GM15510 (cell line): Measurements from ENCODE around the gene ATP13A3.

Experiments
- POLR2A ChIP-seq: IDR thresholded peaks from 3 replicates; pipeline ENCODE4 v1.6.1; 2011; ENCODE audit warnings: borderline replicate concordance; ENCODE audit not compliant: insufficient read length; ENCODE audit errors: extremely low read depth

Gene ATP13A3

GRCh38 chr3:194396859-194397756, 89.7 kb downstream of the ATP13A3 start:
- TF ChIP-seq POLR2A, result no peak

- no peak for TF ChIP-seq POLR2A
Observed at GRCh38 chr3:194396539-194396858, 90.3 kb downstream of the ATP13A3 start.

- no peak for TF ChIP-seq POLR2A
Observed at GRCh38 chr3:194395778-194396538, 90.8 kb downstream of the ATP13A3 start.

DNA sequence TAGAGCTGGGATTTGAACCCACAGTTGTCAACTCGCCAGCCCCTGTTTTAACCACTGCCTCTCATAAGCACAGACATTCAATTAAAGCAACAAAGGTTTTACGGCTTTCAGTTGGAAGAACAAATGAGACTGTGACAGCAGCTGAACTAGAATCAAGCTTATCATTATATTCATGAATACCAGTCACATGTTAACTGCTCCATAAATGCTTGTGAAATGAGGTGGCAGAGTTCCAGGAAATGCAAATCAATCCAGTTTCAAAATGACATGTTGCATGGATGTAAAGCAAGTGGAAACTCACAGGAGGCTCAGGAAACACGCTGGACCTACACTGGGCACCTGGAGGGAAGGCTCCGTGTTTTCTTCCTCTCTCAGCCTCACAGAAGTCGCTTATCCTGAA, 91.6 kb downstream of the ATP13A3 start:
- TF ChIP-seq POLR2A, result no peak

GRCh38 chr3:194392576-194392975, 94.2 kb downstream of the ATP13A3 start:
- TF ChIP-seq POLR2A, result no peak

DNA sequence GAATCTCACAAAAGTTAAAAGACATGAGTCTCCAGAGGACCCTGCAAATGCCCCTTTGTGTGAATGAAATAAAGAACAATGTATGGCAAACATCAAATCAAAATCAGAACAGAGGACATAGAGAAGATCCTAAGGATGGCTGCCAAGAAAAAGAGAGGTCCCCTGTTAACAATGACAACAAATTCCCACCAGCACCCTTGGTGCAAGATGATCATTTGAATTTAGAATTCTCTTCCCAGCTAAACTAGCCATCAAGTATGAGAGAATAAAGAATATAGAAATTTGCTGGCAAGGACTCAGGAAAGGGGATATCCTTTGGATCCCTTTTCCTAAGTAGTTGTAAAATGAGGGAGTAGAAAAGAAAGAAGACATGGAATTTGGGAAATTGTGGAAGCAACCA, 96.0 kb downstream of the ATP13A3 start:
- TF ChIP-seq POLR2A, result no peak

DNA sequence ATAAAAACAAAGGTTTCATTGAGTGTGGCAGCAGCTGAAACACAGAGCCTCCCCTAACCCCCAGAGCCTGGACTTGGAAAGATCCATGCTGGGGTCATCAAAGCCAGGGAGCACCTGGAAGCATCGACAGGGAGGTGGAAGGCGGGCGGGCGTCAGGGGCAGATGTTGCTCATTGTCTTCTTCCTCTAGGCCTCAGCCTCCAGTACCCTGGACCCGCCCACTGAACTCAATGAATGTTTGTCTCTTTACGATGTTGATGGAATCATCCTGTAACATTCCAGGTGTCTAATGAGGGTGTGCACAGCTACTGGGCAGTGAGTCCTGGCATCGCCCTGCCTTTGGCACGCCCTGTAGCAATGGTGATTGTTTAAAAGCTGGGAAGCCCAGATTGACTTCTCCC, 97.5 kb downstream of the ATP13A3 start:
- TF ChIP-seq POLR2A, result no peak

DNA sequence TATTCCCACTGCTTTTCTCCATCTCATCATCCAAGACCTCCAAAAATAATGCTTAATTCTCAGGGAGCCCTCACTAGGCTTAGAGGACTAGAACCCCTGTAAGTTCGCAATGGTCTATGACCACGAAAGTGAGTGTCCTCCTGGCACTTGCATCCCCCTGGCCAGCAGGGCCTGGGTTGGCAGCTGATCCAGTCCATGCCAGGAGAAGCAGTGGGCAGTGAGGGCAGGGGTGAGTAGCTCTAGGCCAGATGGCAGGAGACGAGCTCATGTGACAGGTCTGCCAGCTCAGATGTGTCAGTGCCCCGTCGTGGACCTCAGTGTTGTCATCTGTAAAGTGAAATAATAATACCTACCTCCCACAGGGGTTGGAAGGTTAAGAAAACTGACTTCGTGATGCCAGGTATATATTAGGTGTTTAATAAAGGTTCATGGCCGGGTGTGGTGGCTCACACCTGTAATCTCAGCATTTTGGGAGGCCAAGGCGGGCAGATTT, 98.8 kb downstream of the ATP13A3 start:
- TF ChIP-seq POLR2A, result no peak

DNA sequence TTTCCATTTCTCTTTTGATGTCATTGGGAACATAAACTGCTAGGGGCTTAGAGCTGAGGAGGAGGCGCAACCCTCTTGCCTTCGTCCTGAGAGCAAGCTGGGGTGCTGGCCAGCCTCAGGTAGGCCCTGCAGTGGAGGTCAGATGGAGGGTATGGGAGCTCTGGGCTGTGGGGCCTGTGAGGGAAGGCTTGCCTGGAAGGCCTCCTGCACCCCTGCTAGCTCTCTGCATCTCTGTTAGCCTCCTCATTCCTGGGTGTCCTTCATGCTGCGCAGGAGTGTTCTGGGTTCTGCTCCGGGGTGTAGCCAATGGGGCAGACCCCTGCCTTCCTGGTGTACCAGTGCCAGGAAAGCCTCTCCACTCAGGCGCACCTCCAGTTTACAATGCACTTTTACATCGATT, 99.5 kb downstream of the ATP13A3 start:
- no peak for TF ChIP-seq POLR2A

- TF ChIP-seq POLR2A, result no peak
Observed at GRCh38 chr3:194386648-194387047, 100.2 kb downstream of the ATP13A3 start.

DNA sequence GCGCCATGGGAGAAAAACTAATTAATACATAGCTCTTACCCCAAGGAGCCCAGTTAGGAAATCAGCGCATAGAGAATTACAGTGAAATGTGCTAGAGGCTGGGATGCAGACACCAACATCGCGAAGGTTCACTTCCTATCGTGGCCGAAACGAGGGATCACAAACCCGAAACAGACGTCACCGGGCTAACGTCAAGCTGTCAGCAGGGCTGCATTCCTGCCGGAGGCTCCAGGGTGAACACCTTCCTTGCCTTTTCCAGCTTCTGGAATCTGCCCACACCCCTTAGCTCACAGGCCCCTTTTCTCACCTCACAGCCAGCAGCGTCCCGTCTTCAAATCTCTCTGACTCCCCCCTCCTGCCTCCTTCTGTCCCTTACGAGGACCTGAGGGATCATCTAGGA, 100.7 kb downstream of the ATP13A3 start:
- no peak for TF ChIP-seq POLR2A

- no peak for TF ChIP-seq POLR2A
Observed at GRCh38 chr3:194384569-194385001, 102.2 kb downstream of the ATP13A3 start.

GRCh38 chr3:194384156-194384555, 102.6 kb downstream of the ATP13A3 start:
- TF ChIP-seq POLR2A, result no peak

DNA sequence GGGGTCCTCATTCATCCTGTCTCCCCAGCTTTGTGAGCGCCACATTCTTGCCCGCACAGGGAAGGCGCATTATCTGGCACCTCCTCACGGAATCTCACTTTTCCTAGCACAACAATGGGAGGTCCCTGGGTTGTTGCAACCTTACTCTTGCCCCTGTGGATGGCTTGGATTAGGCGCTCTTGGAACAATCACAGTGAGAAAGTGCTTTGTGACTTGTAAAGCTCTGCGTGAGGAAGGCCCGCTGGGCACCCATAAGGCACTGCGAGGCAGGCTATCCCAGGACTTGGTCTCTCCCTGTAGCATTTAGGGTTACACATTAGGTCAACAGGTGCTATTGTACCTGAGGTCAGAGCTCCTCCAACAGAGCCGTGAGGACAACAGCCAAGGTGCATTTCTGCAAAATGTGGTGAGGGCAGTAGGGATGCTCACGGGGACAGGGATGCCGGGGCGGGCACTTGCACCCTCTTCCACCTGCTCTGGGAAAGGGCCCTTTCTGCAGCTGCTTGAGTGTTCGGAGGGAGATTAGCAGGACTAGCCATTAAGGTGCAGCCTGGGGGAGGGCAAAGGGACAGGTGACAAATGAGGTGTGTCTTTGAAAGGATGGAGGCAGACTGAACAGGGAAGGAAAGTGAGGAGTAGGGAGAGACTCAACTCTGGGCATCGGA, 103.4 kb downstream of the ATP13A3 start:
- TF ChIP-seq POLR2A, result no peak

DNA sequence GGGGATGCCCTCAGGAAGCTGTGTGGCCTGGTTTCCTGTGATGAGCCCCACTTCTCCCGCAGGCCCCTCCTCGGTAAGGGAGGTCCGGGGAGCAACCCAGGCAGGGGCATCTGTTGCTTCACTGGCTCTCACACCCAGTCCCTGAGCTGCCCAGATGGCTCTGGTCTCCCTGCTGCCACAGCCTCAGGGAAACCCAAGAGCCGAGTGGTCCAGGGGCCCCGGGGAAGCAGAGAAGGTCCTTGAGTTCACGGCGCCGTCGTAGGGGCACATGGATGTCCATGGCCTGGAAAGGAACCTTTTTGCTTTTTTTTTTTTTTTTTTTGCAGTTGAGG, 103.9 kb downstream of the ATP13A3 start:
- no peak for TF ChIP-seq POLR2A
